Calu3 (cell line): ENCODE measurements around the gene PCDHGA8. TPM values are rescaled to one million over a fixed set of nuclear protein-coding genes. Genes with fewer than 3 reads are reported as not detected.

Experiments used
- BruUV-seq: library from RNA; stranded (reverse); fragments of 400-500 nt; replicated peaks from 2 replicates; lab custom pipeline; 2021; lab: Mats Ljungman, UMichigan
- CTCF ChIA-PET: fragments of 300-600 bp; sonication (Branson Sonifier 250); formaldehyde crosslinking; loops from one replicate; lab custom pipeline; 2022; ENCODE audit warnings: antibody characterized with exemption; lab: Charles Lee
- DNase-seq: peaks from one replicate; pipeline ENCODE4 v3.0.0; 2022
- H3K27ac Mint-ChIP-seq: one replicate; pipeline ENCODE4 v1.8.0; 2022; ENCODE audit warnings: mixed read lengths; ENCODE audit not compliant: unreplicated experiment
- H3K27me3 Mint-ChIP-seq: one replicate; pipeline ENCODE4 v1.8.0; 2022; ENCODE audit warnings: mixed read lengths; ENCODE audit not compliant: unreplicated experiment
- H3K36me3 Mint-ChIP-seq: one replicate; pipeline ENCODE4 v1.8.0; 2022; ENCODE audit warnings: mild to moderate bottlenecking, moderate library complexity, mixed read lengths; ENCODE audit not compliant: insufficient read depth, unreplicated experiment
- H3K4me1 Mint-ChIP-seq: one replicate; pipeline ENCODE4 v1.8.0; 2022; ENCODE audit warnings: mild to moderate bottlenecking, low read depth, mixed read lengths; ENCODE audit not compliant: unreplicated experiment
- H3K4me3 Mint-ChIP-seq: one replicate; pipeline ENCODE4 v1.8.0; 2022; ENCODE audit warnings: mild to moderate bottlenecking, low read depth, moderate library complexity, mixed read lengths; ENCODE audit not compliant: unreplicated experiment
- H3K9me3 Mint-ChIP-seq: one replicate; pipeline ENCODE4 v1.8.0; 2022; ENCODE audit warnings: low read depth, mixed read lengths; ENCODE audit not compliant: unreplicated experiment
- intact Hi-C: fragments of 100-400 bp; cut with micrococcal nuclease; formaldehyde crosslinking; loops from one replicate; pipeline ENCODE4 v1.10.0; 2022; ENCODE audit not compliant: unreplicated experiment
- total RNA-seq: library from RNA; stranded (reverse); gene quantifications from 2 replicates; pipeline ENCODE4 v1.2.3, GENCODE V29; 2022
- TF ChIP-seq, protein P1 (sequence below): fragments of 200-600 bp; IDR thresholded peaks from one replicate; pipeline ENCODE4 v1.8.0; 2022; ENCODE audit warnings: antibody characterized with exemption; ENCODE audit not compliant: unreplicated experiment

The PCDHGA8 gene
- total RNA-seq, 1 experiment from 2014 or later = 1.1 TPM

DNA sequence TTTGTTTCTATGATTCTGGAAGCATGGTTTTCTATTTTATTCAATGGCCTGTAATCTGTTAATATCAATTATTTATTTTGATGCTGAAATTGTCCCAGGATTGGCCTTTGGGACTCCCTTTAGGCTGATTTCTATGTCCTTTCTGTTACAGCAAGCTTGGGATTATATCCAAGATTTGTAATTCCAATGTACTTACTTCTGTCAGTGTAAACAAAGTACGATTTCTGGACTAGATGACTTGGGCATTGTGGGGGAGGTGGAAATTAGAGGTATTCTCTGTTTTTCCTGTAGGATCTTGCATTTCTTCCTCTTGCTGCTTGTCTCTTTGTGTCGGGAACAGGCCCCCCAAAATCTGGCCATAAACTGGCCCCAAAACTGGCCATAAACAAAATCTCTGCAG is 41.6 kb downstream of the PCDHGA8 start:
- no peaks in the 10 kb centered on the region for H3K4me1 Mint-ChIP-seq
- no peak overlapping the region for H3K27ac Mint-ChIP-seq
- no peak for DNase-seq
- no TSS peak for BruUV-seq
- H3K36me3 Mint-ChIP-seq = peaks cover 20% of the 10 kb centered on the region
- intact Hi-C loops = no loop called here
- CTCF ChIA-PET = no interaction called here
- no peaks in the 10 kb centered on the region for H3K27me3 Mint-ChIP-seq
- no peak overlapping the region for H3K4me3 Mint-ChIP-seq
- TF ChIP-seq, protein P1, sequence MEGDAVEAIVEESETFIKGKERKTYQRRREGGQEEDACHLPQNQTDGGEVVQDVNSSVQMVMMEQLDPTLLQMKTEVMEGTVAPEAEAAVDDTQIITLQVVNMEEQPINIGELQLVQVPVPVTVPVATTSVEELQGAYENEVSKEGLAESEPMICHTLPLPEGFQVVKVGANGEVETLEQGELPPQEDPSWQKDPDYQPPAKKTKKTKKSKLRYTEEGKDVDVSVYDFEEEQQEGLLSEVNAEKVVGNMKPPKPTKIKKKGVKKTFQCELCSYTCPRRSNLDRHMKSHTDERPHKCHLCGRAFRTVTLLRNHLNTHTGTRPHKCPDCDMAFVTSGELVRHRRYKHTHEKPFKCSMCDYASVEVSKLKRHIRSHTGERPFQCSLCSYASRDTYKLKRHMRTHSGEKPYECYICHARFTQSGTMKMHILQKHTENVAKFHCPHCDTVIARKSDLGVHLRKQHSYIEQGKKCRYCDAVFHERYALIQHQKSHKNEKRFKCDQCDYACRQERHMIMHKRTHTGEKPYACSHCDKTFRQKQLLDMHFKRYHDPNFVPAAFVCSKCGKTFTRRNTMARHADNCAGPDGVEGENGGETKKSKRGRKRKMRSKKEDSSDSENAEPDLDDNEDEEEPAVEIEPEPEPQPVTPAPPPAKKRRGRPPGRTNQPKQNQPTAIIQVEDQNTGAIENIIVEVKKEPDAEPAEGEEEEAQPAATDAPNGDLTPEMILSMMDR = no peak
- H3K9me3 Mint-ChIP-seq = peaks cover 18% of the 10 kb centered on the region

DNA sequence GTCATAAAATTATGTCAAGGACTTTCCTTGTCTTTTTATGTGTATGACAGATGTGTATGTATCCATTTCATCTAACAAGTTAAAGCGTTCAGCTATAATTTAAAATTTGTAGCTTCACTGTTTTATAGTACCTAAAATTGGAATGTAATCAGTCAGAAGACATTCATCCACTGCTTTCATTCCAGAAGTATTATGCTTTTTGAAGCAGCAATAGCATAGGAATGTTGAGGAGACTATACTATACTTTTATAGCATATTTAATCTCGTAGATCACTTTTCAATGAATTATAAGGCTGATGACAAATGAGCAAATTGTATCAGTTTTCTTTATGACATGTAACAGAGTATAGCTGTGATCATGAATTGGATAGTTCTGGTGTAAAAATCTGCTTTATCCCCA is 44.8 kb downstream of the PCDHGA8 start:
- H3K27ac Mint-ChIP-seq = no peak overlapping the region
- peaks cover 10% of the 10 kb centered on the region for H3K36me3 Mint-ChIP-seq
- TF ChIP-seq, protein P1 = no peak
- H3K4me1 Mint-ChIP-seq = no peaks in the 10 kb centered on the region
- BruUV-seq = no TSS peak
- CTCF ChIA-PET = no interaction called here
- H3K27me3 Mint-ChIP-seq = no peaks in the 10 kb centered on the region
- H3K4me3 Mint-ChIP-seq = no peak overlapping the region
- intact Hi-C loops = no loop called here
- DNase-seq = no peak
- peaks cover 12% of the 10 kb centered on the region for H3K9me3 Mint-ChIP-seq

DNA sequence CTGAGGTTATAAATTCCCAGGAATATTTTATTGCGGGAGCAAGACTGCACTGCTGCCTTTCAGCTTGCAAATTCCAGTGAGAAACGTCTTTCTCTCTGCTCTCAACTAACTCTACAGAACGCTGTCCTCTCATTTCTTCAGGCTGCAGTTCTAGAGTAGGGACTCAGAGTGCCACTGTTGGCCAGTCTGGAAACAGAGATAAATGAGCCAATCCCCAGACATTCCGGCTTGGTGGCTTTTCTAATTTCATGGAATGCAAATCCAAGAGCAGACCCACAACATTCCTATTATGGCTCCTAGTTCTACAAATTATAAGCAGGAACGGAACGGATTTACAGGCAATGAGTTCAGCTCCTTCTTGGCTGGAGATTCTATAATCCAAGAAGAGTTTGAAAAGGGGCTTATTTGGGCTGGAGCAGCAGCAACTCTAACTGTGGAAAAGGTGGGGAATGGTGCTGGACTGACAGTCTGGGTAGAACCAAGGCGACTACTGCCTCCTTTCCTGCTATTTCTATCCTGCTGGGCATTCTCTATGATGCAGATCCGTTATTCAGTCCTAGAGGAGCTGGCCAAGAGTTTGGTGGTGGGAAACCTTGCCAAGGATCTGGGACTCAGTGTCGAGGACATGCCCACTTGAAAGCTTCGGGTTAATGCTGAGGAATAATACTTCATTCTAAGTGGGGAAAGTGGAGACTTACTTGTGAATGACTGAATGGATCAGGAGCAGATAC is 47.1 kb downstream of the PCDHGA8 start:
- CTCF ChIA-PET = no interaction called here
- DNase-seq = no peak

DNA sequence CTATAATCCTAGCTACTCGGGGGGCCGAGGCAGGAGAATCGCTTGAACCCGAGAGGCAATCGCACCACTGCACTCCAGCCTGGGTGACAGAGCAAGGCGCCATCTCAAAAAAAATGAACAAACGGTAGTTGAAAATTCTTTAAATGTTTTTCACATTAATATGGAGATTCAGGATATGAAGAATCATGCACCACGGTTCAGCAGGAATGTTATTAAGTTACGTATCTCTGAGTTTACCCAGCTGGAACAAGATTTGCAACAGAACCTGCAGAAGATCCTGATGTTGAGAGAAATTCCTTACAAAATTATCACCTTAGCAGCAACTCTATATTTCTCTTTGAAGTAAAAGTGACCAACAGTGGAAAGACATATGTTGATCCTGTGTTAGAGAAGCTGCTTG is 47.9 kb downstream of the PCDHGA8 start:
- TF ChIP-seq, protein P1 = no peak
- intact Hi-C loops = no loop called here
- Mint-ChIP-seq H3K27me3 (no peaks in the 10 kb centered on the region), H3K36me3 (no peaks in the 10 kb centered on the region), H3K4me1 (no peaks in the 10 kb centered on the region), H3K27ac (no peak overlapping the region), H3K9me3 (peaks cover 8% of the 10 kb centered on the region), H3K4me3 (no peak overlapping the region)
- no peak for DNase-seq
- BruUV-seq = no TSS peak
- CTCF ChIA-PET = no interaction called here

More for the DNA sequence above, 47.1 kb downstream of the PCDHGA8 start:
- no peaks in the 10 kb centered on the region for H3K27me3 Mint-ChIP-seq
- no TSS peak for BruUV-seq
- no peak overlapping the region for H3K27ac Mint-ChIP-seq
- H3K4me1 Mint-ChIP-seq = no peaks in the 10 kb centered on the region
- H3K9me3 Mint-ChIP-seq = peaks cover 11% of the 10 kb centered on the region
- H3K4me3 Mint-ChIP-seq = no peak overlapping the region
- no peaks in the 10 kb centered on the region for H3K36me3 Mint-ChIP-seq
- TF ChIP-seq, protein P1 = no peak
- intact Hi-C loops = no loop called here
